ENCODE data around the gene TDRD7. TPM values are rescaled to one million over a fixed set of nuclear protein-coding genes. Genes with fewer than 3 reads are reported as not detected.

Gene TDRD7
- total RNA-seq, 4 donors from 2014 or later = 3.6 to 19.4 (median 14.8) TPM

- Histone ChIP-seq H3K36me3 (no peaks in the 10 kb centered on the region), H3K4me1 (no peaks in the 10 kb centered on the region), H3K27ac (peak overlapping the region; percentile 30 to 46), H3K27me3 (no peaks in the 10 kb centered on the region), H3K4me3 (no peak overlapping the region), H3K9me3 (no peaks in the 10 kb centered on the region)
- DNase-seq = peak in 1 of 2 donors; percentile 11
- no peak for TF ChIP-seq CTCF (IDR thresholded peaks at IDR 0.05)
- no peak for TF ChIP-seq POLR2A (IDR thresholded peaks at IDR 0.05)
- intact Hi-C loops (cut with DNase I; ENCODE audit: low total_unique reads) = no loop called here
Observed at GRCh38 chr9:97545486-97545885, 133.6 kb downstream of the TDRD7 start.

Small RNA genes lying within 50 kb of the gene (microRNA-seq; reads per million reads assigned to microRNA genes)
- not detected for gene MIR1302-8 (ENCODE audit: borderline microRNAs expressed, borderline replicate concordance)

Small RNA genes lying within 50 kb of the gene (small RNA-seq; reads per million reads assigned to genes)
- gene MIR1302-8 = not detected

Other genes starting within 250 kb of the TDRD7 start
- gene CCDC180, start 104.4 kb upstream of the TDRD7 start, total RNA-seq = 10 to 100 TPM in 1 of 4 donors, 1 to 10 TPM in 3; 6.6 to 20.2 (median 9.5) TPM
- 10 to 100 TPM in 3 of 4 donors, 1 to 10 TPM in 1; 5.9 to 93.7 (median 22.2) TPM for gene TMOD1, start 89.6 kb downstream of the TDRD7 start, total RNA-seq
- gene TSTD2, start 221.3 kb downstream of the TDRD7 start, total RNA-seq = 10 to 100 TPM in 3 of 4 donors, 1 to 10 TPM in 1; 9.0 to 35.8 (median 28.2) TPM
- gene NCBP1, start 221.7 kb downstream of the TDRD7 start, total RNA-seq = 10 to 100 TPM in 3 of 4 donors, 1 to 10 TPM in 1; 3.5 to 47.6 (median 24.0) TPM